ENCODE results near the gene ADAMTS7. TPM values are rescaled to one million over a fixed set of nuclear protein-coding genes. Genes with fewer than 3 reads are reported as not detected.
A peak's percentile ranks its signal among the peaks of the same experiment; 100 is the strongest.
"Not testable (repeated sequence)": the region's sequence is repeated elsewhere in the genome, so short reads cannot be mapped to it uniquely, and the experiment has no call there.

The ADAMTS7 gene
- total RNA-seq, 1 donor from 2014 or later: 7.2 TPM

DNA sequence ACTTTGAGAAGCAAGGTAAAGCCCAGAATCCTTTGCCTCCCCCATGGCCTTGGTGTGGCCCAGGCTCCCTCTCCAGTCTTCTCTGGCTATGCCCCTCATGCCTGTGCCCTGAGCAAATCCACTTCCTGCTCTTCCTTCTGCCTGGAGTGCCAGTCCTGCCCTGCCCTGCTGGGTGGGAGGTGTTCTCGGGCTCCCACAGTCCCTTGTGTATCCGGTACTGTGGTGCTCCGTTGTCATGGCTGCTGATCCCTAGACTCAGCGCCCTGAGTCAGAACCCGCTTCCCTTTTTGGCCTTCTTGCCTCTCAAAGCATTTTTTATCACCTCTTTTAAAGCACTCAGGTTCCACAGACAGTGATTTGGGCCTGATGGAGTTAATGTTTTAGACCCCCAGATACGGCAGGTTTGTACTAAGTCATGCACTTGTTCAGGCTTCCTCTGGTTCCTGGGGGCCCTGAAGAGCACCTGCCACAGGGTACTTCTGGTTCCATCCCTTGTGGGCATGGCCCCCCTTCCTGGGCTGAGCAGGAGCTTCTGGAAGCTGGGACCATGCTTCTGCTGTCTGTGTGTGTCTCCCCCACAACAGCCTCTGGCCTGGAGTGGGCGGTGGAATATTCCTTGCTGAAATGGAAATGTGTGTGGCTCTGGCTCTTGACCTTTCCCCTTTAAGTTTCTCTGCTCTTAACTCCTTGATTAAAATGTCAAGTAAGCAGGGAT is 29.6 kb upstream of the ADAMTS7 start:
- Mint-ChIP-seq H3K27ac (peak overlapping the region; percentile 73), H3K4me1 (ENCODE audit: low read depth) (peaks cover 7% of the 10 kb centered on the region), H3K27me3 (ENCODE audit: low read depth) (peaks cover 4% of the 10 kb centered on the region), H3K4me3 (ENCODE audit: low read depth) (no peak overlapping the region), H3K36me3 (ENCODE audit: low read depth) (no peaks in the 10 kb centered on the region), H3K9me3 (no peaks in the 10 kb centered on the region)
- DNase-seq (ENCODE audit: low spot score): no peak
- intact Hi-C loops (cut with micrococcal nuclease): no loop called here

DNA sequence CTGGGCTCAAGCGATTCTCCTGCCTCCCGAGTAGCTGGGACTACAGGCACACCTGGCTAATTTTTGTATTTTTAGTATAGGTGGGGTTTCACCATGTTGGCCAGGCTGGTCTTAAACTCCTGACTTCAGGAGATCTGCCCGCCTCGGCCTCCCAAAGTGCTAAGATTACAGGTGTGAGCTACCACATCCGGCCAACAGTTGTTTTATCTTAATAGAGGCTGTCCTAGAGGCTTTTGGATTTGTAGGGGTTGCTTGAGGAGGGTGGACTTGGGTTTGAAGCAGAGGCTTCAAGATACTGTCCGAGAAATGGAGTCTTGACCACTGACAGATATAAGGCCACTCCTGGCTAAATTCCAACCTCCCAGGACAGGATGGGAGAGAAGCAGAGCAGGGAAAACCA is 27.9 kb upstream of the ADAMTS7 start:
- H3K27ac Mint-ChIP-seq; DNase-seq (ENCODE audit: low spot score); H3K27me3 Mint-ChIP-seq (ENCODE audit: low read depth); intact Hi-C loops (cut with micrococcal nuclease); H3K4me1 Mint-ChIP-seq (ENCODE audit: low read depth); H3K4me3 Mint-ChIP-seq (ENCODE audit: low read depth); H3K9me3 Mint-ChIP-seq; H3K36me3 Mint-ChIP-seq (ENCODE audit: low read depth): not testable (repeated sequence)

DNA sequence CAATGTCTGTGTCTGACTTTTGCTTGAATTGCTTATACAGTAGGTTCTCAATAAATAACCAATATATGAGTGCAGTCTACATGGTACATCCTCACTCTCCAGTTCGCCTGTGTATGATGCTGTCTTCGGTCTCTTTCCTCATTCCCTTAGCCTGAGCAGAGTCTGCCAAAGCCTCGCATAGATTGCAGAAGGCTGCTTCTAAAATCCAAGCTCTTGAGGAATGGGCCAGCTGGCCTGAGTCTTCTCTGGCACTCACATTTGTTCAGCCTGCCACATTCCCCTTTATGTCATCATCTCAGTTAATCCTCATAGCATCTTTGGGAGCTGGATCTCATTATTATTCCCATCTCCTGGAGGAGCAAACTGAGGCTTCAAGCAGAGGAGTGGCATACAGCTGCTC is 27.2 kb upstream of the ADAMTS7 start:
- Mint-ChIP-seq H3K27ac (no peak overlapping the region), H3K36me3 (ENCODE audit: low read depth) (no peaks in the 10 kb centered on the region), H3K9me3 (no peaks in the 10 kb centered on the region), H3K27me3 (ENCODE audit: low read depth) (peaks cover 4% of the 10 kb centered on the region), H3K4me3 (ENCODE audit: low read depth) (no peak overlapping the region), H3K4me1 (ENCODE audit: low read depth) (peaks cover 7% of the 10 kb centered on the region)
- intact Hi-C loops (cut with micrococcal nuclease): no loop called here
- no peak for DNase-seq (ENCODE audit: low spot score)

DNA sequence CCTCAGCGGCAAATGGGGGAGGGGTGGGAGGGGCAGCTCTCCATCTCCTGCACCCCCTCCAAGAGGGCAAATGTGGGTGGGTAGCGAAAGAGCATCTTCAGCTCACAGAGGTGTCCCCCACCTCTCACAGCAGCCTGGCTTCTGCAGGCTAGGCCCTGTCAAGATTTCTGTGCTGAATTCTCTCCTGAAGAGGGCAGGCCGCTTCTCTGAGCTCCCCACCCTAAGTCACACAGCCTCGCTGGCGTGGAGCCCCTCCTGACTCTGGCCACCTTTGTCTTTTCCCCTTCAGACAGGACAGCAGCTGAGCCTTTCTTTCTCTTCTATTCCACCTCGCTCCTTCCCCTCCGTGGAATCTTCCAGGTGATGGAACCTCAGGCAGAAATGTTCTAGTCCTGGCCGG is 26.3 kb upstream of the ADAMTS7 start:
- peaks cover 12% of the 10 kb centered on the region for H3K27me3 Mint-ChIP-seq (ENCODE audit: low read depth)
- no peak overlapping the region for H3K4me3 Mint-ChIP-seq (ENCODE audit: low read depth)

DNA sequence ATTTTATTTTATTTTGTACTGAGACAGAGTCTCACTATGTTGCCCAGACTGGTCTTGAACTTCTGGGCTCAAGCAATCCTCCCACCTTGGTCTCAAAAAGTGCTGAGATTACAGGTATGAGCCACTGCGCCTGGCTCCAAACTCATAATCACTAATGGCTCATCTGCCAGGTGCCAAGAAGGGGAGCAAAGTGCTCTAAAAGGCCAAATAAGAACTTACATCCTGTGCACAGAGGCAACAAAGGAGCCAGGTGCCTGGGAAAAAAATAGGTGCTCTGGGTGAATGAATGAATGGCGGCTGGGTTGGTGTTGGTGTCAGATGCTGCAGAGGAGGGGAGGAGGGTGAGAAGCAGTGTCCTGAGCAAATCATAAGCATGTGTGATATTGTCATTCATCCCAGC is 25.9 kb upstream of the ADAMTS7 start:
- H3K4me1 Mint-ChIP-seq (ENCODE audit: low read depth): peaks cover 5% of the 10 kb centered on the region
- no peak overlapping the region for H3K4me3 Mint-ChIP-seq (ENCODE audit: low read depth)

More for the DNA sequence above, 26.3 kb upstream of the ADAMTS7 start:
- H3K27ac Mint-ChIP-seq: no peak overlapping the region
- H3K4me1 Mint-ChIP-seq (ENCODE audit: low read depth): peaks cover 7% of the 10 kb centered on the region
- no peaks in the 10 kb centered on the region for H3K36me3 Mint-ChIP-seq (ENCODE audit: low read depth)
- no peak for DNase-seq (ENCODE audit: low spot score)
- no peaks in the 10 kb centered on the region for H3K9me3 Mint-ChIP-seq
- intact Hi-C loops (cut with micrococcal nuclease): no loop called here

DNA sequence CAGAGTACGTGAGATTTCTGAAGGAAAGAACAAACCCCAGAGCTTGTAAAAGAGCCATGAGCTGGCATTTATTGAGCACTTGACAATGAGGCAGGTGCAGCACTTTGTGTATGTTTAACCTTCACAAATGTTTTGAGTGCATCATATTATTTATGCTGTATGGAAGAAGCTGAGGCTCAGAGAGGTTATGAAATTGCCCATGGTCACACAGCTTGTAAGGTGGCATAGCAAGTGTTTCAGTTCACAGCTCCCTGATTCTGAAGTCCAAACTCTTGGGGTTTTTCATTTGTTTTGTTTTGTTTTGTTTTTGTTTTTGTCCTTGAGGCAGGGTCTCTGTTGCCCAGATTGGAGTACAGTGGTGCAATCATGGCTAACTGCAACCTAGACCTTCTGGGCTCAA is 25.1 kb upstream of the ADAMTS7 start:
- H3K36me3 Mint-ChIP-seq (ENCODE audit: low read depth): no peaks in the 10 kb centered on the region
- H3K27ac Mint-ChIP-seq: no peak overlapping the region
- no peak for DNase-seq (ENCODE audit: low spot score)
- peaks cover 3% of the 10 kb centered on the region for H3K4me1 Mint-ChIP-seq (ENCODE audit: low read depth)
- peaks cover 22% of the 10 kb centered on the region for H3K27me3 Mint-ChIP-seq (ENCODE audit: low read depth)
- no peaks in the 10 kb centered on the region for H3K9me3 Mint-ChIP-seq
- no peak overlapping the region for H3K4me3 Mint-ChIP-seq (ENCODE audit: low read depth)
- intact Hi-C loops (cut with micrococcal nuclease): no loop called here

More for the DNA sequence above, 25.9 kb upstream of the ADAMTS7 start:
- H3K27me3 Mint-ChIP-seq (ENCODE audit: low read depth): peaks cover 16% of the 10 kb centered on the region
- no peaks in the 10 kb centered on the region for H3K36me3 Mint-ChIP-seq (ENCODE audit: low read depth)
- no peaks in the 10 kb centered on the region for H3K9me3 Mint-ChIP-seq
- no peak for DNase-seq (ENCODE audit: low spot score)
- intact Hi-C loops (cut with micrococcal nuclease): no loop called here
- H3K27ac Mint-ChIP-seq: no peak overlapping the region

DNA sequence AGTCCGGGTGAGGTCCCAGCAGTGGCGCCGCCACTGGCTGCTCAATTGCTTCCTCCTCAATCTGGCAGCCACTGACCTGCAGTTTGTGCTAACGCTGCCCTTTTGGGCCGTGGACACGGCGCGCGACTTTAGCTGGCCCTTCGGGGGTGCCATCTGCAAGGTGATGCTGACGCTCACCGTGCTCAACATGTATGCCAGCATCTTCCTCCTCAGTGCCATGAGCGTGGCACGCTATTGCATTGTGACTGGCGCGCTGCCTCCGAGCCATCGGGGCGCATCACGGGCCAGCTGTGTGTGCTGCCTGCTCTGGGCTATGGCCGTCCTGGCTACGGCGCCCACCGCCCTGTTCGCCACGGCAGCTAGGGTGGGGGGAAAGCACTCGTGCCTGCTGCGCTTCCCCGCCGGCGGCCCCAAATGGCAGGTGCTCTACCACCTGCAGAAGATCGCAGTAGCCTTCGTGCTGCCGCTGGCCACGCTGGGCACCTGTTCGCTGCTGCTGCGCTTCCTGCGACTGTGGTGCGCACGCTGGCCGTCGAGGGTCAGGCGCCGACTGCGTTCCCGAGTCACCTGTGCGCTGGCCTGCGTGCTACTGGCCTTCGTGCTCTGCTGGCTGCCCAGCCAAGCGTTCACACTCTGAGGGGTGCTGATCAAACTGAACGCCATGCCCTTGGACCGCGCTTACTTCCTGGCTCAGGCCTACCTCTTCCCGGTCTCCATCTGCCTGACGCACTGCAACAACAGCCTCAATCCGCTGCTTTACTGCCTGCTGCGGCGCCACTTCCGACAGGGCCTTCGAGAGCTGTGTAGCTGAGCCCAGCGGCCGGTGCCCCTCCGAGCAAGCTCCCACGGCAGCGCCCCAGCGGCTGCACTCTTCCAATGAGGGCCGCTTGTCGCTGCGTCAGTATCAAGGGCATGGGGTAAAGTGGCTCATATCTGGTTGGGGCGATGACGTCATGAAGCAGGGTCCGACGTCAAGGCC is 20.3 kb upstream of the ADAMTS7 start:
- H3K4me1 Mint-ChIP-seq (ENCODE audit: low read depth): no peaks in the 10 kb centered on the region
- no peak overlapping the region for H3K4me3 Mint-ChIP-seq (ENCODE audit: low read depth)
- no peak overlapping the region for H3K27ac Mint-ChIP-seq
- intact Hi-C loops (cut with micrococcal nuclease): no loop called here
- no peak for DNase-seq (ENCODE audit: low spot score)
- H3K27me3 Mint-ChIP-seq (ENCODE audit: low read depth): peaks cover 29% of the 10 kb centered on the region
- H3K36me3 Mint-ChIP-seq (ENCODE audit: low read depth): no peaks in the 10 kb centered on the region
- no peaks in the 10 kb centered on the region for H3K9me3 Mint-ChIP-seq

DNA sequence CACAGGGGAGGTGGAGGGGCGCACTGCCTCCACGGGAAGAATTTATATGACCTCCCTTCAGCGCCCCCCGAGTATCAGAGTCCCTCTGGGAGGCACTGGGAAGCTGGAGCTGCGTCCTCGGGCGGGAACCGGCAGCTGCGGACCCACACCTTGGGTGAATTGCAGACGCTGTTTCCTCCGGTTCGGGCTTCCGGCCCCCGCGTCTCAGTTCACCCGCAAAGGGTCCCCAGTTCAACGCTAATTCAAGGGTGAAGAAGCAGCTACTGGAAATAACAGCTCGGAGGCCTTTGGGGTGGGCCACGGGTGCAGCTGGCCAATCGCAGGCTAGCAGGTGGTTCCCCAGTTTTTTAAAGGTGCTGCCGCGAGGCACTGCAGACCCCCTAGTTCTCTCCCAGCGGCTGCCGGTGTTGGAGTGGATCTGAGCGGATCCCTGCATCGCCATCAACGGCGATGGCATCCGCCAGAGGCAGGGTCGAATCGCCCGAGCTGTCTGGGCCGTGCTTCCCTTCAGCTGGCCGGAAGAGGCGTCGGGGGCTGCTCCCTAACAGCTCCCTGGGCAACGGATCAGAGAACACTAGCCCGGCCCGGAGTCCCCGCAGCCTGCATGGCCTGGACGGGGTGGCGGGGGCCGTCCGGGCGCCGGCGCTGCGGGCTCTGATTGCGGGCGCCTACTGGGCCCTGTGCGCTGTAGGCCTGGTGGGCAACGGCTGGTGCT is 19.4 kb upstream of the ADAMTS7 start:
- H3K4me1 Mint-ChIP-seq (ENCODE audit: low read depth): no peaks in the 10 kb centered on the region
- no peaks in the 10 kb centered on the region for H3K9me3 Mint-ChIP-seq
- H3K4me3 Mint-ChIP-seq (ENCODE audit: low read depth): peak overlapping the region; percentile 13
- intact Hi-C loops (cut with micrococcal nuclease): no loop called here
- DNase-seq (ENCODE audit: low spot score): no peak
- peaks cover 25% of the 10 kb centered on the region for H3K27me3 Mint-ChIP-seq (ENCODE audit: low read depth)
- no peak overlapping the region for H3K27ac Mint-ChIP-seq
- H3K36me3 Mint-ChIP-seq (ENCODE audit: low read depth): no peaks in the 10 kb centered on the region

DNA sequence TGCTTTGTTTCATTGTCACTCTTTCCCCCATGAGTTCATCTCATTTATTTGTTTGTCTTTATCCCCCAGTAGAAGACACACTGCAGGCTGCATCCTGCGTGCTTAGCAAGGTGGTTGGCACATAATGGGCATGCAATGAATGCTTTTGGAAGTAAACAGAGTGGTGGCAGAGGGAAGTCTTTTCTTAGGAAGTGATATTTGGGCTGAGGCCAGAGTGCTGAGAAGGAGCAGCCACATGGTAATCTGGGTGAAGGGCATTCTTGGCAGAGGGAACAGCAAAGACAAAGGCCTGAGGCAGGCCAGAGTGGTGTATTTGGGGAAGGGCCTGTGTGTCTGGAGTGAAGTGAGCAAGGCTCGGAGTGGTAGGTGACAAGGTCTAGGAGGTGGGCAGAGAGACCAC is 17.7 kb upstream of the ADAMTS7 start:
- H3K36me3 Mint-ChIP-seq (ENCODE audit: low read depth): no peaks in the 10 kb centered on the region
- no peaks in the 10 kb centered on the region for H3K9me3 Mint-ChIP-seq
- no peak overlapping the region for H3K4me3 Mint-ChIP-seq (ENCODE audit: low read depth)
- DNase-seq (ENCODE audit: low spot score): no peak
- no peaks in the 10 kb centered on the region for H3K4me1 Mint-ChIP-seq (ENCODE audit: low read depth)
- no peak overlapping the region for H3K27ac Mint-ChIP-seq
- H3K27me3 Mint-ChIP-seq (ENCODE audit: low read depth): peaks cover 25% of the 10 kb centered on the region
- intact Hi-C loops (cut with micrococcal nuclease): no loop called here

DNA sequence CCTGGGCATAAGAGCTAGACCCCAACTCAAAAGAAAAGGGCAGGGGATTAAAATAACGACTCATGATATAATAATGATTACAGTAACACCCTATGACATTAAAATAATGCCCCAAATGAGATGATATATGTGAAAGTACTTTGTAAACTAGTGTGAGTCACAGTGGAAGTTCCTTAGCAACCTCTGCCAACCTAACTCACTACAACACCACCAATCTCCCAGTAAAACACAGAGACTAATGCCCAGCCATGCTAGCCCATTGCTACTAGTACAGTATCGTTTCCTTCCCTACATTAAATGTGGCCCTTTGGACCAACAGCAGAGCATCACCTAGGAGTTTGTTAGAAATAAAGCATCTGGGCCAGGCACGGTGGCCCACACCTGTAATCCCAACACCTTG is 11.2 kb upstream of the ADAMTS7 start:
- intact Hi-C loops (cut with micrococcal nuclease): no loop called here

DNA sequence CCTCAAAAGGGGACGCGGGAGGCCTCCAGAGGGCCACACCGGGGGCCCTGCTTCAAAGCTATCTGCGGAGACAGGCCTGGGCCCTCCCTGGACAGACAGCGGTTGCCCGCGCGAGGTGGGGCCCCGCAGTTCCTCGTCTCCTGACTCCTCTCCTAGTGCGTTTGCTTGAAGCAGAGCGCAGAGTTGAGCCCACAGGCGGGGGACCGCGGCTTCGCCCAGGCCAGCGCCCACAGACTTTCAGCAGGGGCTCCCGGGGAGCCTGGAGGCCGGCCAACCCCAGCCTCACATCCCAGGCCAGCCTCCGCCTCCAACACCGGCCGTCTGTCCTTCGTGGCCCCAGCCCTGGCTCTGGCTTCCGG is 540 bp upstream of the ADAMTS7 start:
- DNase-seq (ENCODE audit: low spot score): no peak
- peak overlapping the region; percentile 75 for H3K4me3 Mint-ChIP-seq (ENCODE audit: low read depth)
- intact Hi-C loops (cut with micrococcal nuclease): loop anchor here (5.0 kb wide), 1 partner anchor 60 kb away; the partner anchor contains the start of gene MORF4L1
- peaks cover 43% of the 10 kb centered on the region for H3K27me3 Mint-ChIP-seq (ENCODE audit: low read depth)
- peaks cover 6% of the 10 kb centered on the region for H3K9me3 Mint-ChIP-seq
- H3K4me1 Mint-ChIP-seq (ENCODE audit: low read depth): peaks cover 7% of the 10 kb centered on the region
- H3K36me3 Mint-ChIP-seq (ENCODE audit: low read depth): peaks cover 10% of the 10 kb centered on the region
- H3K27ac Mint-ChIP-seq: no peak overlapping the region

More for the DNA sequence above, 11.2 kb upstream of the ADAMTS7 start:
- no peak overlapping the region for H3K4me3 Mint-ChIP-seq (ENCODE audit: low read depth)
- H3K27ac Mint-ChIP-seq: no peak overlapping the region
- peaks cover 16% of the 10 kb centered on the region for H3K27me3 Mint-ChIP-seq (ENCODE audit: low read depth)
- H3K4me1 Mint-ChIP-seq (ENCODE audit: low read depth): no peaks in the 10 kb centered on the region
- H3K9me3 Mint-ChIP-seq: no peaks in the 10 kb centered on the region
- H3K36me3 Mint-ChIP-seq (ENCODE audit: low read depth): no peaks in the 10 kb centered on the region
- DNase-seq (ENCODE audit: low spot score): no peak

DNA sequence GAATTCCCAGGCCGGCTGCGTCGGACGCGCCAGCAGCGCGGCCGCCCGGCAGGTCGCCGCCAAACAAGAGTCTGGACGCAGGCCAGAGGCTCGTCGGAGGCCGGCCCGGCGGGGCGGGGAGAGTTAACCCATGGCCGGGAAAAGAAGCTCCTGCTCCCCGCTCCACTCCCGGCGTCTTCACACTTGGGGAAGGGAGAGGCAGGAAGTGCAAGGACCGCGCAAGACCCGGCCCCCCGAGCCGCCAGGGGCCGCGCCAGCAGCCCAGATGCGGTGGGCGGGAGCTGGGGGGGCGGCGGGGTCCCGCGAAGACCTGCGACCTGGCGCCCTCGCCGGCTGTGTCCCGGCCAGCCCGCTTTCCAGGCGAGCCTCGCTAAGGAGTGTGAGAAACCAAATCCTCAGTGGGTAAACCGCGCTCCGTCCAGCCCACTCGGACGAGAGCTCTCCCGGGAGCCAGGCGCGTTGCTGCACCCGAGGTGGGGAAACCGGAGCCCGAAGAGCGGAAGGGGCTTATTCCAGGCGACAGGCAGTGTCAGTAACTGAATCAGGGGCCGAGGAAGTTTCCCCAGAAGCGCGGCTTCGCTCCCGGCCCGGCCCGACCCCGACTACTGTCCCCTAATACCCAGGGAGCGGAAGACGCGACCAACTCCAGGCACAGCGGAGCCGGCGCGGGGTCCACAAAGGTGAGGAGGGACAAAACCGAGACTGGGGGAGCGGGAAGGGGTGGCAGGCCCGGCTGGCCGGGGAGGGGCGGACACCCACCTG is 721 bp downstream of the ADAMTS7 start:
- Mint-ChIP-seq H3K4me3 (ENCODE audit: low read depth) (peak overlapping the region; percentile 76), H3K9me3 (peaks cover 6% of the 10 kb centered on the region), H3K36me3 (ENCODE audit: low read depth) (peaks cover 10% of the 10 kb centered on the region), H3K27ac (no peak overlapping the region), H3K27me3 (ENCODE audit: low read depth) (peaks cover 40% of the 10 kb centered on the region), H3K4me1 (ENCODE audit: low read depth) (peaks cover 7% of the 10 kb centered on the region)
- intact Hi-C loops (cut with micrococcal nuclease): loop anchor here (5.0 kb wide), 1 partner anchor 62 kb away; the partner anchor contains the start of gene MORF4L1
- DNase-seq (ENCODE audit: low spot score): no peak
